GM19438 (cell line): ENCODE results near the gene LYRM1.
A peak's percentile ranks its signal among the peaks of the same experiment; 100 is the strongest.

Experiments used
- ATAC-seq: cut with Tn5 transposase; IDR thresholded peaks from one replicate; pipeline ENCODE4 v1.9.1; 2021; ENCODE audit warnings: low read depth; ENCODE audit not compliant: unreplicated experiment

Gene LYRM1

GRCh38 chr16:20871258-20871657, 29.3 kb upstream of the LYRM1 start:
- ATAC-seq: no peak

DNA sequence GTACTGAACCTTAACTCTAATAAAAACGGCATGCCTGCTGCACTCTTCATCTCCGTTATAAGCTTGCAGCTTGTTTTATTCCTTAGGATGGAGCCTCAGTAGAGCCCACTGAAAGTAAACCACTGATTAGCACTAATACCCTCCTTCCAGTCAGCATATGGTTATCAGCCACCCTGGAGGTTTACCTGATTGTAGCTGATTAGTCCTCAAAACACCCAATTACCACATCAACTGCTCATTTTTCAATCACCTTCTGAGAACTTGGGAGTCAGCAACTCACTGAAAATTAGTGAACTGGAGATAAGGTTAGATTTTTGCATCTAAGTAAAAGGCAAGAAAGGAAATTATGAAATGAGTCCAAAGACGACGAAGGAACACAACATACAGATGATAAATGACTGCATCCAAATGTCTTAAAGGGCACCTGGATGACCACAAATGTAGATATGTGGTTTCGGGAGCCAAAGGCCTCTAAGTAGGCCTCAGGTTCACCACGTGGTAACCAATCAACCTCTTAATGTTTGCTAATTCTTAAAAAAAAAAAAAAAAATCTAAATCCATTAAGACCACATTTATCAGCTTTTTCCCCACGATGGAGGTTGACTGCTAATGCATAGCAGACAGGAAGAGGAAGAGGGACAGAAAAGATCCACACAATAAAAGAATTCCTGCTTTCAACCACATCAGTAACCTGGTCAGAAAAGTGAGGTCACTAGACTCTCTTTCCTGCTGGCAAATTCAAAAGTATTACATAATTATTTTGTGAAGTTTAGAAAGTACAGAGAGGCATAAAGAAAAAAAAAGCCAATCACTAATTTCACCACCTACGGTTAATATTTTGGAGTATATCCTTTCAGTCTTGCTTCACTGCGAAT, 28.4 kb upstream of the LYRM1 start:
- no peak for ATAC-seq

DNA sequence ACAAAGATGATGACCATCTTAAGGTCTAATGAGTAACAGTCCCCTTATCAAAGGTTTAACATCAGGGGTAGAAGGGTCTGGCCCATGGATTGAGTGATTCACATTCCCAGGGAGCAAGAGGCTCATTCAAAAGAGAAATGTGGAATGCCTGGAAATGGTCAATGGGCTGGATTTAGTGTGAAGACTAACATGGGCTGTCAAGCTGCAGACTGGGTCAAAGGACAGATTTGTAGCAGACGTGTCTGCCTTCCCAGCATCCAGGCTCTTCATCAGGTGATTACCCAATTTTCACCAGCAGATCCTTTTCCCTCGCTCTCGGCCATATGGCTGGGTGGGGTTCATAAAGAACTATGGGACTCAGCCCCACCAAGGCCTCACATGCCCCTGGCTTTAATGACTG, 27.2 kb upstream of the LYRM1 start:
- ATAC-seq: no peak

DNA sequence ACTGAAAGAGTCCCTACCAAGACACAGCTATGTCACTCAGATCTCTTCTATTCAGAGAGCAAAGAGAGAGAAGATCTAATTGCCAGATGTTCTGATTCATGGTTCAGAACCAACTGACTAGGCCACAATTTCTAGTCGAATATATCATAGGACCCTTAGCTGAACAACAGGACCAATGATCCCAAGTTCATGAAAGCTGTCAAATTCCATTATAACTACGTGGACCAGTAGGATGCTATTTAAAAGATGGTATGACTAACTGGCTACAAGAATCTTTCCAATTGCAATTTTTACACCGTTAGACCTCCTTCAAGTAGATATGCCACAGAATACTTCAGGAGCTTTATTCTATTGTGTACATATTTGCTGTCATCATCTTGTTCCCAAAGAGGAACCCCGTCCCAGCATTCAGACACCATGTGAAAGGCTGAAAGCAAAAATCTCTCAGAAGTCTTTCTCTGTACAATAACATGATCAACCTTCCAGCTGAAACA, 26.4 kb upstream of the LYRM1 start:
- ATAC-seq: no peak

DNA sequence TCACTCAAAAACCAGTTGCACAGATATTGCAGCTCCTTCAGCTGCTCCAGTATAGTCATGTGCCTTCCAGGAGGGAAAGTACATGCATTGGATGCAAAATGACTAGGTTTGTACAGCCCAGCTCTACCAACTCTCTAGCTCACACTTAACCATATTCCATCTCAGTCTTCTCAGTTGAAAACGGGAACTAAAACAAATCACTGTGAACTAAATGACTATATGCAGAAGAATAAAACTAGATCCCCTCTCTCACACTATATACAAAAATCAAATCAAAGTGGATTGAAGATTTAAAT, 25.3 kb upstream of the LYRM1 start:
- peak; percentile 10 for ATAC-seq

DNA sequence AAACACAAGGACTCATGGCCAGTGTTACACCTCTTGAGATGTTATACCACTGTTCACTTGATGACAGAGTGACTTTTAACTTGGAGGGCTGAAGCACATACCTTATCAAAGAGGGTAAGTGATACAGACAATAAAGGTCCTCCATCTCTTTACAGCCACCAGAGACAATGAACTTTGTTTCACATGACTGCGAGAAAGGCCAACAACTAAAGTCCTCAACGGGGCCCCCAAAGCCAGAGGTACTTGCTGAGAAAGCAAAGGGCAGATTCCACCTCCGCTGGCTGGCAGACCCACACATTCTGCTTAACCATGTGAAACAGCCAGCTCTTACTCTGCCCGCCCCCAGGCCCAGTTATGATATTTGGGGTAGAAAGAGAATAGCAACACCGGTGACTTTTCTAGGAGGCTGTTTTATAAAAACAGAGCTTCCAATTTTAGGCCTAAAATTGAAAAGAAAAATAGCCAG, 21.9 kb upstream of the LYRM1 start:
- no peak for ATAC-seq

- ATAC-seq: no peak
Measured at GRCh38 chr16:20879175-20880040, 21.2 kb upstream of the LYRM1 start.

GRCh38 chr16:20880867-20881502, 19.6 kb upstream of the LYRM1 start:
- ATAC-seq: no peak

DNA sequence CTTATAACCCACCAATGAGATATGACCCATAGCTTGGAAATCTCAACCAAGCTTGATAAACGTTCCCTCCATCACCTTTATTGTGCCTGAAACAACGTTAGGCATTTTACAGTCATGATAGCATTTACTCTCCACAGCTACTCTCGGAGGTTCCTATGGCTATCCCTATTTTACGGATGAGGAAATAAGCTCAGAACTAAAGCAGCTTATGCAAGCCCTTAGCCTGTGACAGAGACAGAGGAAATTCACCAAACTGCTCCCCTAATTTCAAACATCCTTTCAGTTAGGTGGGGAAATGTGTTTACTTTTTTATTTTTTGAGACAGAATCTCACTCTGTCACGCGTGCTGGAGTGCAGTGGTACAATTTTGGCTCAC, 19.1 kb upstream of the LYRM1 start:
- ATAC-seq: no peak

DNA sequence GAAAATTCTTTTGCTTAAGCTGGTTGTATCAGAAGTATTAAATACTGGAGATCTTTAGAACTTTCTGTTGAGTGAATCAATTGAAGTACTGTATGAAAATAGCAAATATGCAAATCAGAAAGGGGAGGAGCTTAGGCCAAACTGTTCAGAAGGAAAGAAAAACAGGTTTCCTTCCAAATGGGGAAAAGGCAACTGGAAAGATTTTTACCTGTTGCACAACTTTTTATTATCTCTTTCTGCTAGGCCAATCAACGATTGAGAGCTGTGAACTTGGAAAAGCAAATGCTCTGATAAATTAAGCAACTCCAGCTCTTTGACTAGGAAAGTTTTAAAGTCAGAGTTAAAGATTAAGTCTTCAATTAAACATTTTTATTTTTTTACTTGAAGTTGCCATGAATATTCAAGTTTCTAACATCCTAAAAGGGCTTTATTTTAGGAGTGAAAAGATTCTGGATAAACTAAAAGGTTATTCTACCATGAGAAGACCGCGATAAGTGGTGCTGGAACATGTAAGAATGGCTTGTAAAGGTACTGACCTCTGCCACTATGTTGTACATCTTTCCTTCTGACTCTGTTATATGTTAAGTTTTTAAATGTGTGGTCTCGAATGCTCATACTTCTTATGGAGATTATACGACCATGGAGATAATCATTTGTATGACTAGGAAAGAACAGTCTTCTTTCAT, 16.9 kb upstream of the LYRM1 start:
- ATAC-seq: no peak

DNA sequence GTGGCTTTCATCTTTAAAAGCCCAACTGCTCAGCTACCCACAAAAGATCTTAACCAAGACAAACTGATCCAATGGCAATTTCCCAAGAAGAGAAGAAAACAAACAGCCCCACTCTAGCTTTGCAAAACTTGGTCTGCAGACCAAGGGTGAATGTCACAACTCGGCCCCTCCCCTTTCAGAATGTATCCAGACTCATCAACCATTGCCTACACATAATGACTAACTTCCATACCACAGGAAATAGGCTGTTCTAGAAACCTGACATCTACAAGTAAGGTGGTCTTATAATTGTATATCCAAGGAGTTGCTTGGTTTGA, 16.4 kb upstream of the LYRM1 start:
- ATAC-seq: no peak

DNA sequence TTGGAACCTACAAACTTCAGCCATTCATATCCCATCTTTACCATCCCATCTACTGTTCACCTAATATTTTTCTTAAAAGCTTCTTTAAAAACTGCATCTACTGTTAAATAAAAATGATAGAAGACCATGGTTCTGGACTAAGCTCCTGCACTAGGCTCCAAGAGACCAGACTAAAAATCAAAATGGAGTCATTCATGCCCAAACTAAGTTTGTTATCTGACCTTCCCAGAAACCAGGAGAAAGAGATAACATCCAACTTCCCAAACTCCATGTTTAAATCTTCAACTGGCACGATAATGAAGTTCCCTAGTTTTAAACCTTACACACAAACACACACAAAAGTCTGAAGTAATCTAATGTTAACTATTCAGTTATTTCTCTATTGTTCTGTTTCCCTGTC, 14.3 kb upstream of the LYRM1 start:
- no peak for ATAC-seq

DNA sequence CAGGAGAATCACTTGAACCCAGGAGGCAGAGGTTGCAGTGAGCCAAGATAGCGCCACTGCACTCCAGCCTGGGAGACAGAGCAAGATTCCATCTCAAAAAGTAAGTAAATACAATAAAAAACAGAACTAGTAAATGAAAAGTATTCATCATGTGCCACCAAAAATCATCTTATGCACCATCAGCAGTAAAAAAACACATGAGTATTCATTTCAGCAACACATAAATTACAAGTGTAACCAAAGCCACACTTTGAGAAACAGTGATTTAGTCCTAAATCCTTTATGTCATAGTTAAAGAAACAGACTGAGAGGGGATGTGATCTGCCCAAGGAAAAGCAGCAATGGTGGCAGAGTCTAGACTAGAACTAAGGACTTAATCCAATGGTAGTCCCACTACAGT, 13.4 kb upstream of the LYRM1 start:
- ATAC-seq: no peak

- no peak for ATAC-seq
Measured at GRCh38 chr16:20889625-20890275, 10.8 kb upstream of the LYRM1 start.

- ATAC-seq: no peak
Measured at GRCh38 chr16:20894388-20894787, 6.2 kb upstream of the LYRM1 start.

- no peak for ATAC-seq
Measured at GRCh38 chr16:20897253-20897897, 3.2 kb upstream of the LYRM1 start.

DNA sequence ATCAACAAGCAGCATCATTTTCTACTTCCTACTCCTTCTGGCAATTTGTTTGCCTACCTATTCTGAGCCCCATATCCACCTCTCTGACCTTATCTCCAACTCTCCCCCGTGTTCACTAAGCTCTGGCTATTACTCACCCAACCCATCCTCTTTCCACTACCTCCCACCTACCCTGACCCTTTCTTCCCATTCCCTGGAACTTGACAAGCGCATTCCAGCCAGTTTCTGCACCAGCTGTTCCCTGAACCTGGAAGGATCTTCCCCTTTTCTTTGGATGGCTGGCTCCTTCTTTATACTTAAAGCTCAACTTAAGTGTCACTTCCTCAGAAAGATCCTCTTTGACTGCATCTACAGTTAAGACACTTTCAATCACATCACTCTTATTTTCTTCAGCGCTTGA, 2.6 kb upstream of the LYRM1 start:
- ATAC-seq: no peak

- ATAC-seq: no peak
Measured at GRCh38 chr16:20899071-20899470, 1.5 kb upstream of the LYRM1 start.

GRCh38 chr16:20899477-20900298, 883 bp upstream of the LYRM1 start:
- no peak for ATAC-seq
